Measurements from ENCODE around the gene CHSY3.

CHSY3 gene

GRCh38 chr5:129945774-129946270, 41.6 kb downstream of the CHSY3 start:
- no peak for DNase-seq (ENCODE audit: low read depth)

DNA sequence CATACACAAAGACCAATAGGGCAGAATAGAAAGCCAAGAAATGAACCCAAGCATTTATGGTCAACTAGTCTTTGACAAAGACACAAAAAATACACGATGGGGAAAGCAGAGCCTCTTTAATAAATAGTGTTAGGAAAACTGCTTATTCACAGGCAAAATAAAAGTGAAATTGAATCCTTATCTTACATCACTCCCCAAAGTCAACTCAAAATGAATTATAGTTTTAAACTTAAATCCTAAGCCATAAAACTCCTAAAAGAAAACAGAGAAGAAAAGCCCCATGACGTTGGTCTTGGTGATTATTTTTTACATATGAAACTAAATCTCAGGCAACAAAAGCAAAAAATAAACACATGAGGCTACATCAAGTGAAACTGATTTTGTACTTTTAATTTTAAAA, 46.8 kb downstream of the CHSY3 start:
- no peak for DNase-seq (ENCODE audit: low read depth)

- DNase-seq (ENCODE audit: low read depth), result no peak
Observed at GRCh38 chr5:129958581-129958980, 54.3 kb downstream of the CHSY3 start.

DNA sequence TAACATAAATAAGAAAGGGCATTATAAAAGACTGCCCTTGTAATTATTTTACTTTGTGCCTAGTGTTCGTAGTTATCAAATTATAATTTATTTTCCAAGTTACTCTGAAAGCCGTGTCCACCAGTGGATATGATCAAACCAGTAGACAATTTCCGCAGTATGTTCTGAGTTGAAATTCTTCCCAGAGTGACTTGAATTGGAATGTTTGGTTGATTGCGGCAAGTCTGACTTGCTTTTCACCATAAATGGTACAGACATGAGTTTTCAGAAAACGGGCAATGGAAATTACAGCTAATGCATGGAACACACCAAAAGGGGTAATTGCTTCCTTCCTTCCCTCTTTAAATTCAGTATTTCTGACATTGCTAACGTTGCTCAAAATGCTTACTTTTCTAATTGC, 56.6 kb downstream of the CHSY3 start:
- no peak for DNase-seq (ENCODE audit: low read depth)

DNA sequence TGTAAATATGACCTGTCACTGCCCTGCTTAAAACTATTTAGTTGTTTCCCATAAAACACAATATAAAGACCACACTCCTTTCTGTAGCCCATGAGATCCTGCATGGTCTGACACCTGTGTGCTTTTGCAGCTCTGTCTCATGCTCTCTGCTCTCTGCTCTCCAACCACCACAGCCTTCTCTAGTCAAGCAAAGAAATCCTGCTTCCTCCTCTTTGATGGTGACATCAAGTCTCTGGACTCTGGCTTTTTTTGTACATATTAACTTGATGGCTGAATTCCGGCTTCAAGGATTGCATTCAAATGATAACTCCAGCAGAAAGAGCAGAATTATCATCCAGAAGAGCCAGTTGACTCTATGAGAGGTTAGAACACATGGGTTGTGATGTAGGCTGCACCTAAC, 58.2 kb downstream of the CHSY3 start:
- no peak for DNase-seq (ENCODE audit: low read depth)

DNA sequence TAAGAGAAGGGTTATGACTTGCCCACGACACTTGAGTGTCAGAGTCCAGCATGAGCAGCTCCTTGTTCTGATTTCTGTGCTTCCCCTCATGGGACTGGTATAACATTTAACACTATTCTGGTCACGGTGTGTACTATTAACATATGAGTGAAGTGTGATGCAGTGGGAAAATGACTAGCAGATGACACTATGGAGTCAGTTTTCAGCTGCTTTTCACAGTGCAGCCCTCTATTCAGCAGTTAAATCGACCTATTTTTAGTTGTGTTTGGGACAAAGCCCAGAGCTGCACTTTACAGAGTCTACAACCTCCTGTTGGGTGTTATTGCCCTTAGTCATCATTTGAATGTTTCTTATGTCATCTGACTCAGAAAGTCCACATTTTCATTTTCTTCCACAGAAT, 59.1 kb downstream of the CHSY3 start:
- peak; percentile 35 for DNase-seq (ENCODE audit: low read depth)

DNA sequence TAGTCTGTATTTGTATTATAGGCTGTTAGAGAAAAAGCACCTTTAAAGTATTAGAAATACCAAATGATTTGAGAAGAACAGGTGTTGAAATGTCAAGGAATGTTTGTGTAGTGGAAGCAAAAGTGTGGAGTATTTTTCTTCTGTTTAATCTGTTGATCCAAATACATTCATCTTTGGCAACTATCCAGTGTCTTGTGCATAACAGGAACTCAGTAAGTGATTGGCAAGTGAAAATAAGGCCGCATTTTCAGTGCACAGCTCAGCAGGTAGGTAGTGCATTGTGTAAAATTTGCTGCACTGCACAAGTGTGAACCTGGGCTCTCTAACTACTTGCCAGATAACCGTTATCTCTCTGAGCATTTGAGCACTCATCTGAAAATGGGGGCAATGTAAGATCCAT, 61.8 kb downstream of the CHSY3 start:
- no peak for DNase-seq (ENCODE audit: low read depth)

DNA sequence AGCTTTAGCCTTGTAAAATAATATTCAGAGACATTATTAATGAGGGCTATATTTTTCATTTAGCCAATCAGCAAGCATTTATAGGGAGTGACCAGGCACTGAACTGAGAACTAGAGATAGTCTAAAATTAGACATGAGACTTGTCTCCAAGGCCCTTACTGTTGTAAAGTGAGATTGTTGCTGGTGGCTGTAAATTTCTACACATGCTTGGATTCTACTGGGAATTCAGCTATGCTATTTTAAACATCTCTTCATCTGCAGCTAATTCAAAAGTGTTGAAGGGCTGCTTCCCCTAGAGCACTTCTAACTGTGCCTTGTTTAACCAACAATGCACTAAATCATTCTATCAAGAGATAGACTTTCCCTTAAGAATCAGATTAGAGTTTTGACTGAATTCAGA, 67.4 kb downstream of the CHSY3 start:
- no peak for DNase-seq (ENCODE audit: low read depth)

- no peak for DNase-seq (ENCODE audit: low read depth)
Observed at GRCh38 chr5:129972465-129973141, 68.3 kb downstream of the CHSY3 start.

- no peak for DNase-seq (ENCODE audit: low read depth)
Observed at GRCh38 chr5:129973716-129974426, 69.6 kb downstream of the CHSY3 start.

DNA sequence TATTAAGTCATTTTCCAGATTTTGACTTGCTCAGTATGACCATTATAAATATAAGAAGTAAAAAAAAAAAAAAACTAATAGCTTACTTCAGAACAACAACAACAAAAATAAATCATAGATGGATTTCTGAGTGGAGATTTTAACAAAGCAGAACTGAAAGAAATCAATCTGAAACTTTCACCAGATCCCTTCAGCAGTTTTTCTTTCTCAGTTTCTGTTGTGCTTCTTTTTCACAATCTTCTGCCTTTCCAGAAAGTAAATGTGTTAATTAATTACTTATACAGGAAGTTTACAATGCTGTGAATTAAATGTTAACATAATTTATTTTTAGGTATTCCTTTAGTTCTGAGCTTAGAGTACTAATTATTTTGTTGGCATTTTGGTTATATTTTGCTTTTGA, 73.5 kb downstream of the CHSY3 start:
- DNase-seq (ENCODE audit: low read depth), result no peak

DNA sequence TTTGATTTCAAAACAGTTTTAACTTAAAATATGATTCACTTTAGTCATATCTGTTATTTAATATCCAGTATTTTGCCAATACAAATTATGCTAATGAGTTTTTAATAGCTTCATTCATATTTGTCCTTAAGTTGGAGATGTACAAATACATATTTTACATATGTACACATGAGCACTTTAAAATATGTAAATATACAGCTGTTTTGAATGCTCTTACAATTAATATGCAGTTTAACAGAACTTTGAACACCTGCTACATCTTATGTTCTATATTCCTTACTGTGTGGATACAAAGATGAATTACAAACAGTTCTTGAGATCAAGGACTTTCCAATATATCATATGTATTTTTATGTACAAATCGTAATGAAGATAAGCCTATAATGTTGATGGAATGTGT, 74.0 kb downstream of the CHSY3 start:
- no peak for DNase-seq (ENCODE audit: low read depth)

GRCh38 chr5:129988453-129988852, 84.2 kb downstream of the CHSY3 start:
- DNase-seq (ENCODE audit: low read depth), result no peak

- no peak for DNase-seq (ENCODE audit: low read depth)
Observed at GRCh38 chr5:129991780-129992179, 87.5 kb downstream of the CHSY3 start.

- DNase-seq (ENCODE audit: low read depth), result peak; percentile 12
Observed at GRCh38 chr5:129996896-129997295, 92.6 kb downstream of the CHSY3 start.

DNA sequence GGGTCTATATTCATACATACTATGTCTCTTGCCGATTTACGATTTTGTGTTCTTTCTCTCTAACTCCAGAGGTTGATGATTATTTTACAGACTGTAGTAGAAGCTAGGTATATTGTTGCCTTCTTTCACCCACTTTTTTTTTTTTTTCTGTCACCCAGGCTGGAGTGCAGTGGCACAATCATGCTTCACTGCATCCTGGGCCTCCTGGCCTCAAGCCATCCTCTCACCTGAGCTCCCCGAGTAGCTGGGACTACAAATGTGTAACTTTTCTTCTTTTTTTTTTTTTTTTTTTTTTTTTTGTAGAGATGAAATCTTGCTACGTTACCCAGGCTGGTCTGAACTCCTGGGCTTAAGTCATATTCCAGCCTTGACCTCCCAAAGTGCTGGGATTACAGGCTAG, 96.2 kb downstream of the CHSY3 start:
- DNase-seq (ENCODE audit: low read depth), result no peak

GRCh38 chr5:130002183-130002582, 97.9 kb downstream of the CHSY3 start:
- no peak for DNase-seq (ENCODE audit: low read depth)

DNA sequence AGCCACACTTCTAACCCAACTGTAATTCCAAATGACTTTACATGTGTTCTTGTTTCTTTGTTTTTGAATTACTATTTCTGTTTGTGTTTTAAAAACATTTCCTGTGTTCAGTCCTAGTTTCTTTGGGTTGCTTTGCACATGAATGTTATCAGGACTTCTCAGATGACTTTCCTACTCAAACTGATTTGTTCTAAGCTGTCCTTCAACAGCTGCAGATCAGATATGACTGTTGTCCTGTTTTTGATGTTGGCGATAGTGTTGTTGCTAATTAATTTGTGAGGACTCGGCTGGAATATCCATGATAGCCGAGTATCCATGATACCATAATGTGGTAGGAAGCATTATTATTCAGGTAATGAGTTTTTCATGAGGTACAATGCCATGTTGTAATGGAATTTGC, 98.6 kb downstream of the CHSY3 start:
- DNase-seq (ENCODE audit: low read depth), result no peak

- no peak for DNase-seq (ENCODE audit: low read depth)
Observed at GRCh38 chr5:130011986-130012385, 107.7 kb downstream of the CHSY3 start.

- DNase-seq (ENCODE audit: low read depth), result no peak
Observed at GRCh38 chr5:130017173-130017572, 112.9 kb downstream of the CHSY3 start.

DNA sequence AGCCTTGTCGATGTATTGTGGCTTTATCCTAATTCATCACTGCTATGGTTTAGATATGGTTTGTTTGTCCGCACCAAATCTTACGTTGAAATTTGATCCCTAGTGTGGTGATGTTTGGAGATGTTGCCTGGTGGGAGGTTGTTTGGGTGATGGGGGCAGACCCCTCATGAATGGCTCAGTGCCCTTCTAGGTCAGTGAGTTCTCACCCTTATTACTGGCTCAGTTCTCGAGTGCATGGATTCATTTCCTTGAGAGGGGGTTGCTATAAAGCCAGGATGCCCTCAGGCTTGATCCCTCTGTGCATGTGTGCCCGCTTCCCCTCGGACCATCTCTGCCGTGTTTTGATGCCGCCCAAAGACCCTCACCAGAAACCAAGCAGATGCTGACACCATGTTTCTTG, 114.4 kb downstream of the CHSY3 start:
- no peak for DNase-seq (ENCODE audit: low read depth)

GRCh38 chr5:130021000-130021399, 116.7 kb downstream of the CHSY3 start:
- DNase-seq (ENCODE audit: low read depth), result no peak

DNA sequence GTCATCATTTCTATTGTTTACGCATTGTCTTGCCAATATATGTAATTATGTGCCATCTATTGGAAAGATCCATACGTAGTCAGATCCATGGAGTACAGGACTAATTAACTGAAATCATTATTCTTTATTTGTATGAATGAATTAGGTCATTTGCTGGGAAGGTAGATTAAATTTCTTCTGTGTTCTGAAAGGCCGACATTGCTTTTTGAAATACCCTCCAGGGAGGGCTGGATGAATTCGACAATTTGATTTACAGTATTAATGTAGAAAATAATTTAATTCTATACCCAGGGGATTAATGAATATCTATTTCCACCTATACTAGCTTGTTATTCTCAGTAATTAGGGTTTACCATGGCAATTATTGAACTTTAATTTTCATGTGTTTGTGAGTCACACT, 117.6 kb downstream of the CHSY3 start:
- no peak for DNase-seq (ENCODE audit: low read depth)

DNA sequence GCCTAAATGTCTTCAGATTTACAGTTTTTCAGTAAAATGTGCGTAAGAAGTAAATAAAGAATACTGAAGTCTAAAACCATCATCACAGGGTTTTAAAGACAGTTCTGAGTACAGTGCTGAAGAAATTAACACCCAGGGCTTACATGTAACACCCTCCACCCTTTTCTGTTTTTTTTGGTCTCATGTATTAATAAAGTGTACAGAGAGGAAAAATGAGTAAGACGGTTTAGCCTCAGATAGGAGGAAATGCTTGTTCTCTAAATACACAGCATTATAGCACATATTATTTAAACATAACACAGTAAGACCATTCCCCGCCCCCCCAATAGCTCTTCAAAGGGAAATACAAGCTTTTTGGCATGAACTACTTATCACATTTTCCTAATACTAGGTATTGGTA, 119.3 kb downstream of the CHSY3 start:
- DNase-seq (ENCODE audit: low read depth), result no peak
